ENCODE measurements around the gene RAB27B. TPM values are rescaled to one million over a fixed set of nuclear protein-coding genes. Genes with fewer than 3 reads are reported as not detected.

RAB27B gene
- total RNA-seq, 1 donor from 2014 or later, result 22.2 TPM

DNA sequence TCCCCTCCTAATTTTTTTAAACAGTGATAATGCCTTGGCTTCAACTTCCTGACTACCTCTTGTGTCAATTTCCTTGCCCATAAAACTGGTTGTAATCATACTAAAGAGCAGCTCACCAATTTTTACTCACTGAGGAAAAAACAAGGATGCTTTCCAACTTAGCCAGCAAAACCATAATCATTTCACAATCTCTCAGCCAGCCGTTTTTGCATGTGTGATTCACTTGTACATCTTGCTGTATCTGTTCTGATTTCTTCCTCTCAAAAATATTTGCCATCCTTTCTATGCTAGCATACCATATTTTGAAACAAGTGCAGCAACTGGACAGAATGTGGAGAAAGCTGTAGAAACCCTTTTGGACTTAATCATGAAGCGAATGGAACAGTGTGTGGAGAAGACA lies 60.7 kb downstream of the RAB27B start:
- no peak overlapping the region for H3K4me3 ChIP-seq
- H3K9me3 ChIP-seq, result no peaks in the 10 kb centered on the region
- ATAC-seq (no peak), DNase-seq (no peak)
- H3K27me3 ChIP-seq, result no peaks in the 10 kb centered on the region
- intact Hi-C loops (cut with DNase I), result no loop called here
- no peak overlapping the region for H3K27ac ChIP-seq
- H3K4me1 ChIP-seq, result no peaks in the 10 kb centered on the region
- TF ChIP-seq, protein P1, sequence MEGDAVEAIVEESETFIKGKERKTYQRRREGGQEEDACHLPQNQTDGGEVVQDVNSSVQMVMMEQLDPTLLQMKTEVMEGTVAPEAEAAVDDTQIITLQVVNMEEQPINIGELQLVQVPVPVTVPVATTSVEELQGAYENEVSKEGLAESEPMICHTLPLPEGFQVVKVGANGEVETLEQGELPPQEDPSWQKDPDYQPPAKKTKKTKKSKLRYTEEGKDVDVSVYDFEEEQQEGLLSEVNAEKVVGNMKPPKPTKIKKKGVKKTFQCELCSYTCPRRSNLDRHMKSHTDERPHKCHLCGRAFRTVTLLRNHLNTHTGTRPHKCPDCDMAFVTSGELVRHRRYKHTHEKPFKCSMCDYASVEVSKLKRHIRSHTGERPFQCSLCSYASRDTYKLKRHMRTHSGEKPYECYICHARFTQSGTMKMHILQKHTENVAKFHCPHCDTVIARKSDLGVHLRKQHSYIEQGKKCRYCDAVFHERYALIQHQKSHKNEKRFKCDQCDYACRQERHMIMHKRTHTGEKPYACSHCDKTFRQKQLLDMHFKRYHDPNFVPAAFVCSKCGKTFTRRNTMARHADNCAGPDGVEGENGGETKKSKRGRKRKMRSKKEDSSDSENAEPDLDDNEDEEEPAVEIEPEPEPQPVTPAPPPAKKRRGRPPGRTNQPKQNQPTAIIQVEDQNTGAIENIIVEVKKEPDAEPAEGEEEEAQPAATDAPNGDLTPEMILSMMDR (IDR thresholded peaks at IDR 0.05), result no peak
- no peaks in the 10 kb centered on the region for H3K36me3 ChIP-seq

GRCh38 chr18:54899500-54899899 lies 71.2 kb downstream of the RAB27B start:
- ATAC-seq, result no peak
- Histone ChIP-seq H3K9me3 (no peaks in the 10 kb centered on the region), H3K27me3 (no peaks in the 10 kb centered on the region), H3K27ac (no peak overlapping the region), H3K4me3 (no peak overlapping the region), H3K4me1 (no peaks in the 10 kb centered on the region), H3K36me3 (no peaks in the 10 kb centered on the region)
- intact Hi-C loops (cut with DNase I), result no loop called here
- no peak for DNase-seq
- TF ChIP-seq, protein P1 (IDR thresholded peaks at IDR 0.05), result no peak

GRCh38 chr18:54900290-54900689 lies 72.0 kb downstream of the RAB27B start:
- intact Hi-C loops (cut with DNase I), result no loop called here

GRCh38 chr18:54904581-54904980 lies 76.3 kb downstream of the RAB27B start:
- Histone ChIP-seq H3K4me1 (no peaks in the 10 kb centered on the region), H3K4me3 (no peak overlapping the region), H3K9me3 (no peaks in the 10 kb centered on the region), H3K27me3 (no peaks in the 10 kb centered on the region), H3K27ac (no peak overlapping the region), H3K36me3 (no peaks in the 10 kb centered on the region)
- TF ChIP-seq, protein P1 (IDR thresholded peaks at IDR 0.05), result no peak
- ATAC-seq (no peak), DNase-seq (no peak)
- intact Hi-C loops (cut with DNase I), result no loop called here

More at GRCh38 chr18:54900290-54900689, 72.0 kb downstream of the RAB27B start:
- no peak overlapping the region for H3K27ac ChIP-seq
- no peaks in the 10 kb centered on the region for H3K27me3 ChIP-seq
- DNase-seq, result no peak
- no peaks in the 10 kb centered on the region for H3K9me3 ChIP-seq
- TF ChIP-seq, protein P1 (IDR thresholded peaks at IDR 0.05), result no peak
- ATAC-seq, result no peak
- no peaks in the 10 kb centered on the region for H3K36me3 ChIP-seq
- no peak overlapping the region for H3K4me3 ChIP-seq
- H3K4me1 ChIP-seq, result no peaks in the 10 kb centered on the region

DNA sequence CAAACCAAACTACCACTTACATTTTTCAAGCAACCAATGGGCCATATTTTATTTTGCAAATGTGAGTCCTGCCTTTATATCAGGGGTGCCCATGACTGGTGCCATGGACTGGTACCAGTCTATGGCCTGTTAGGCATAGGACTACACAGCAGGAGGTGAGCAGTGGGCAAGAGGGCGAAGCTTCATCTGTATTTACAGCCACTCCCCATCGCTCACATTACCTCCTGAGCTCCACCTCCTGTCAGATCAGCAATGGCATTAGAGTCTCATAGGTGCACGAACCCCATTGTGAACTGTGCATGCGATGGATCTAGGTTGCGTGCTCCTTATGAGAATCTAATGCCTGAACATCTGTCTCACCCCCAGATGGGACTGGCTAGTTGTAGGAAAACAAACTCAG lies 77.4 kb downstream of the RAB27B start:
- H3K27me3 ChIP-seq, result no peaks in the 10 kb centered on the region
- no peak overlapping the region for H3K27ac ChIP-seq
- ATAC-seq (no peak), DNase-seq (no peak)
- TF ChIP-seq, protein P1 (IDR thresholded peaks at IDR 0.05), result no peak
- H3K9me3 ChIP-seq, result no peaks in the 10 kb centered on the region
- H3K4me3 ChIP-seq, result no peak overlapping the region
- H3K4me1 ChIP-seq, result no peaks in the 10 kb centered on the region
- no peaks in the 10 kb centered on the region for H3K36me3 ChIP-seq
- intact Hi-C loops (cut with DNase I), result no loop called here
